8988T (cell line): ENCODE results near the gene PNISR.
"Not testable (repeated sequence)": the region's sequence is repeated elsewhere in the genome, so short reads cannot be mapped to it uniquely, and the experiment has no call there.

Experiments
- DNase-seq: peaks from one replicate; pipeline ENCODE4 v3.0.0; 2011

PNISR gene, protein sequence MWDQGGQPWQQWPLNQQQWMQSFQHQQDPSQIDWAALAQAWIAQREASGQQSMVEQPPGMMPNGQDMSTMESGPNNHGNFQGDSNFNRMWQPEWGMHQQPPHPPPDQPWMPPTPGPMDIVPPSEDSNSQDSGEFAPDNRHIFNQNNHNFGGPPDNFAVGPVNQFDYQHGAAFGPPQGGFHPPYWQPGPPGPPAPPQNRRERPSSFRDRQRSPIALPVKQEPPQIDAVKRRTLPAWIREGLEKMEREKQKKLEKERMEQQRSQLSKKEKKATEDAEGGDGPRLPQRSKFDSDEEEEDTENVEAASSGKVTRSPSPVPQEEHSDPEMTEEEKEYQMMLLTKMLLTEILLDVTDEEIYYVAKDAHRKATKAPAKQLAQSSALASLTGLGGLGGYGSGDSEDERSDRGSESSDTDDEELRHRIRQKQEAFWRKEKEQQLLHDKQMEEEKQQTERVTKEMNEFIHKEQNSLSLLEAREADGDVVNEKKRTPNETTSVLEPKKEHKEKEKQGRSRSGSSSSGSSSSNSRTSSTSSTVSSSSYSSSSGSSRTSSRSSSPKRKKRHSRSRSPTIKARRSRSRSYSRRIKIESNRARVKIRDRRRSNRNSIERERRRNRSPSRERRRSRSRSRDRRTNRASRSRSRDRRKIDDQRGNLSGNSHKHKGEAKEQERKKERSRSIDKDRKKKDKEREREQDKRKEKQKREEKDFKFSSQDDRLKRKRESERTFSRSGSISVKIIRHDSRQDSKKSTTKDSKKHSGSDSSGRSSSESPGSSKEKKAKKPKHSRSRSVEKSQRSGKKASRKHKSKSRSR

DNA sequence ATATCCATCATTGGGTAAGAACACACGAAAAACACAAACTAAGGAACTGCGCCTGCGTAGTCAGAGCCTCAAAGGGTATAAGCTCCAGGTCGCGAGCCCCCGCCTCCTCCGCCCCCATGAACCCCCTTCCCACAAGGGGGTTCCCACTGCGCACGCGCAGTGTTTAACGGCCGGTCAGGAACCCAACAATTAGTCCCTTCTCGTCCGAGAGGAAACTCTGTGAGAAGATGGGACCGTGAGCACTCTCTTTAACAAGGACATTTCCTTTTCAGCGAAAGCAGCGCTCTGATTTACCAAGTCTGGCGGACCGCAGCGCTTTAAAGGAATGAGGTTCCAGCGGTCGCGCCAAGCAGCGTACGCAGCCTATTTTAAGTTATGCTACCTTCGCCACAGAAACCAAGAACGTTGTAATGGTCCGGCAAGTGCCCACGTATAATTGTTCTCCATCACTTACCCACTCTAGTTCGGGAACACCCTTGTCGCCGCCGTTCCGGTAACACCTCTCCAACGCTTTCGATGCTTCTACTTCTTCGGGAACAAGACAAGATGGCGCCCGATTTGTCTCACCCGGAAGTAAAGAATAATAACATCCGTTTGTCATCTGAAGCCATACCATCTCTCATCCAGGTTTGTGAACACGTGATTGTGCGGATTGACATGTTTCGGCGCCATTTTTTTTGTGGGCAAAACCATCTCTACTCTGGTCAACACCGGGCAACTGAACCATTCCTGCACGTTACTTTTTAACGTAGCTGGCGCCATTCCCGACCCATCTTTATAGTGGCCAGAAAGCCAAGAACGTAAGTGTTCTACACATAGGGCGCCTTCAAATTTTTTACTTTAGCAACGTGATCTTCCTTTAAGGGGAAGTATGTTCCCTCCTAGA, at the start of gene PNISR:
Gene PNISR (minus strand): TSS at position 548 of the 886 bp plus-strand sequence. CDS start 10,649 bp downstream, outside the sequence.
- peak; percentile 35 for DNase-seq

DNA sequence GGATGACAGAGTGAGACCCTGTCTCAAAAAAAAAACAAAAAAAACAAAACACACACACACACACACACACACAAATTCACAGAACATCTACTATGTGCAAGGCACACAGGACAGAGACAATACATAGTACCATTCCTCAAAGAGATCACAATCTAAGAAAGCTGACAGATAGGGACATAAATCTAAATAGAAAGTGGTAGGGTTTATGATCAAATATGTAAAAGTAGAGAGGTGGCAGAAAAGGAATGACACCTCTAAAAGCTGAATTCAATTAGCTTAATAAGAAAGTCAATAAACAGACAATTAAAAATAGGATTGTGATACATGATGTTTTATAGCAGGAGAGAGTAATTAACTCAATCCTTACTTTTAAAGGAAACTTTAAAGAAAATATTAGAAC, 48.6 kb upstream of the PNISR start:
- no peak for DNase-seq

DNA sequence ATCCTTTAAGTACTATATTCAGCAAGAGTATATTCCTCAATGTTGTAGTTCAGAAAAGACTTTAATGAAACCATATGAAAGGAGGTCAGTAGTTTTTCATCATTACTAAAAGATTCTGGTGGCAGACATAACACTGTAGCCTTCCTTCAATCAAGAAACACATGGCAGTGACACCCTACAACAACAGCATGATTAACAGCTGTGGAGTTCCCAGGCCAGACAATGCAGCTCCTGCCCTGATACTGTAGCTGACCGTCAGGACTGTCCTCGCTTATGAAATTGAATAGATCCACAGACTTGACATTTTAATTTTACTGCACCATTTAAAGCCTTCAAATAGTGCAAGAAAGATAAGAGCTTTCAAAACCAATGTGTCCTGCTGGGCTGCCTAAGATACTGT, 46.5 kb upstream of the PNISR start:
- DNase-seq = no peak

DNA sequence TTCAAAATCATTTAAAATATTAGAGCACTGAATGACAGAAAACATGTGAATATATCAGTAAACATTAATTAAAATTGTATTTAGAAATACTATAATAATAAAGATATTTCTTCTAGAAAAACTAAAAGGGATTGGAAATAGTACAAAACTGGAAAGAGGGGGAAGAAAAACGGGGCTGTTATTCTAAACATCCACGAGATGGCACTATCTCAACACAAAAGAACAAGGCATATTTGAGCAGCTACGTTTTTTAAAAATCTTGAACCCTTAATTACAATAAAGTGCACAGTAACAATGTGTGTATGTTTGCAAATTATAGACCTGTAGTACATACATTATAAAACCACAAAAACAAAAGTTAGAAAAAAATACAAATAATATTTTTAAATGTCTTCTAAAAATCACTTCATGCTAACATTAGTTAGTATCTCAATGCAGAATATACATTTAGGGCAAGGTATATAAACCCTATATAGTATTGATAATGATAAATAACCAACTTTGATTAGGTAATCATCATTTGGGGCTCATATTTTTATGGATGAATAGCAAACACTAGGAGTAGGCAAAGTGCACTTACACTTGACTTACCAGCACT, 42.5 kb upstream of the PNISR start:
- DNase-seq = no peak

DNA sequence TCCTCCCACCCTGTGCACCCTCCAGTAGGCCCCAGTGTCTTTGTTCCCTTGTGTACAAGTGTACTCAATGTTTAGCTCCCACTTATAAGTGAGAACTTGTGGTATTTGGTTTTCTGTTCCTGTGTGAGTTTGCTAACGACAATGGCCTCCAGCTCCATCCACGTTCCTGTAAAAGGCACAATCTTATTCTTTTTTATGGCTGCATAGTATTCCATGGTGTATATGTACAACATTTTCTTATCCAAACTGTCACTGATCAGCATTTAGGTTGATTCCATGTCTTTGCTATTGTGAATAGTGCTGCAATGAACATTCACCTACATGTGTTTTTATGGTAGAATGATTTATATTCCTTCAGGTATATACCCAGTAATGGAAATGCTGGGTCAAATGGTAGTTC, 34.0 kb upstream of the PNISR start:
- not testable (repeated sequence) for DNase-seq

DNA sequence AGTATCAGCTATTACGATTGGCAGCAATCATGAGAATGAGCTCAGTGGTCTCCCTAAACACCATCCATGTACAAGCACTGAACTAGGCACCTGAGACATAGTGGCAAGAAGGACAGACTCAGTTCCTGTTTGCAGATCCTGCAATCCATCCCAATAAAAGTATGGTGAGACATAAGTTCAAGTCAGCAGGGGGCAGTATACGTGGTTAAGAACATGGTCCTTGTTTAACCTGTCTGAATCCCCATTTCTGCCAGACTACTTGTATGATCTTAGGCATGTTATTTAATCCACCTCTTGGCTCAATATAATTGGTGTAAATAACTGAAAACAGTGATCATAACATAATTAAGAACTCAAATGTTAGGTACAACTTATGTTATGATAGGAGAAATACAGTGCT, 33.2 kb upstream of the PNISR start:
- no peak for DNase-seq

DNA sequence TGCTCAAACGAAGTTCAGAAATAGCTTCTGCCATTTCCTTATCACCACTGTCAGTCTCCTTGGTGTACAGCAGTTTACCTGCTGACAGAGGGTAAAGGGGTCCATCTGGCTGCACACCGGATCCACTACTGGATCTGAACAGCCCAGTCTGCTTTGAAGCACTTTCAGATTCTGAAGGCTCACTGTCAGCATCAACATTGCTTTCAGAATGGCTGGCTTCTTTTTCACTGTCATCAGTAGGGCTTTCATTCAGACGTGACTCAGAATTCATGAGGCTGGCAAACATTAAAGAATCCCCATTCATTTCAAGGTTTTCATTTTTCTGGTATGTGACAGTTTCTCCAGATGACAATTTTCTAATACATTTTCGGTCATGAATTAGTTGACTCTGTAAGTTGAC, 21.0 kb upstream of the PNISR start:
- DNase-seq = no peak

DNA sequence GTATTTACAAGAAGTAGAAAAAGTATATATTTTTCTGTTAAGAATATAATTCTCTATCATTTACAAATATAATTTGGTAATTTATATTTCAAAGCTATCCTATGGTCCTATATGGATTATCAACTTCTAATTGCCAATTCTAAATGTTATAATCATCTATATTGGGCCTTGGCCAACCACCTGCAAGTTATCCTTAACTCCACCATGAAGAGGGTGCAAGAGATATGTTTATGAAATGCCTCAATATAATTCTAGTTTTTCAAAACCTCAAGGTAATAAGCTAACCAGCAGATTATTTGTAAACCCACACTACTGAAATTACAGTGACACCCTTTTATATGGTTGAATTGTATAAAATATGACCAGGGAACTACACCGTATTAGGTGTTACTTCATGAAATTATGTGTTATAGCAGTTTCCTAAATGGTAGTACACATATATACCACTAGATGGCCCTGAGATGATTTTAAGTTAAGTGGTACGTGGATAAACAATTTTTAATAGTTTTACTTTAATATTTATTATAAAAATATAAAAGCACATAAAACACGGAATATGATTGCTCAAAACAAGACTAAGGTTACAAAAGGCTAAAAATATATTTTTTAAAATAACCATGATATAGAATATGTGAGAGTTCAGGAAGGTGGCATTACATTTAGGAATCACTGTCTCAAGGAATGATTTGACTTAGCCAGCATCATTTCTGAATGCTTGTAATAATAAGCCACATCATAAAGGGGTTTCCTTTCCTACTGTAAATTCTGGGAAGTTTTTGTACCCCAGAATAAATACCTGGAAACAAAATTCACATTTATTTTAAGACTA, 9.8 kb upstream of the PNISR start:
- DNase-seq = no peak

DNA sequence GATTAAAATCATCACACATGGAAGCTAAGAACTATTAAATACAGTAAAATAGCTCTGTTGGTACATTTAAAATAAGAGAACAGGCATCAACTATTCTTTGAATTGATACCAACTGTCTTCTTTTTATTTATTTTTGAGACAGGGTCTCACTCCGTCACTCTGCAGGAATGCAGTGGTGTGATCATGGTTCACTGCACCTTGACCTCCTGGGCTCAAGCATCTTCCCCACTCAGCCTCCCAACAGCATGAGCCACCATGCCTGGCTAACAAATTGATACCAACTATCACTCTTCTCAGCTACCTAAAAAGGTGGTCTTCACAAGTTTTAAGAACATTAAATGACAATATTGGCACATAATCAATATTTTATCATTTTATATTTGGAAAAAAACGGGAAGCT, 7.8 kb upstream of the PNISR start:
- no peak for DNase-seq

DNA sequence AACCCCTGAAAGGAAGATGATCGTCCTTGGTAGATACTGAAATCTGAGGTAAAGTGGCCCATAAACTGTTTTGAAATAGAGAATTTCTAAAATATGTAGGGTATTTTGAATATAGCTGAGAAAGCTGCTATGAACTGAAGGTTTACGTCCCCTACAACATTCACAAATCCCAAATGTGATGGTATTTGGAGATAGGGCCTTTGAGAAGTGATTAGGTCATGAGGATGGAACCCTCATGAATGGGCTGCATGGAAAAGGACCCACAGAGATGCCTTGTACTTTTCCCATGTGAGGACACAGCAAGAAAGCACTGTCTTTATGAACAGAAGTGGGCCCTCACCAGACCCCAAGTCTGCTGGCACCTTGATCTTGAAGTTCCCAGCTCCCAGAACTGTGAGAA, 6.8 kb upstream of the PNISR start:
- DNase-seq = no peak

DNA sequence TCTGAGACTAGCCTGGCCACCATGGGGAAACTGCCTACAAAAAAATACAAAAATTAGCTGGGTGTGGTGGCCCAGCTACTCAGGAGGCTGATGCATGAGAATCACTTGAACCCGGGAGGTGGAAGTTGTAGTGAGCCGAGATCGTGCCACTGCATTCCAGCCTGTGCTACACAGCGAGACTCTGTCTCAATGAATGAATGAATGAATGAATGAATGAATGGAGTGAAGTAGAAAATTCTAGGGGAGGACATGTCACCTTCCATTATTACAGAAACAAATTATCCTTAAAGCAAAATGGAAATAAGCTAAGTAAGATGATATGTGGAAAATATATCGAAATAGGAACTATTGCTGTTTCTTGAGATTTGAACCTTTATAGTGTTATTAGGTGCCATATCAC, 2.9 kb upstream of the PNISR start:
- no peak for DNase-seq

DNA sequence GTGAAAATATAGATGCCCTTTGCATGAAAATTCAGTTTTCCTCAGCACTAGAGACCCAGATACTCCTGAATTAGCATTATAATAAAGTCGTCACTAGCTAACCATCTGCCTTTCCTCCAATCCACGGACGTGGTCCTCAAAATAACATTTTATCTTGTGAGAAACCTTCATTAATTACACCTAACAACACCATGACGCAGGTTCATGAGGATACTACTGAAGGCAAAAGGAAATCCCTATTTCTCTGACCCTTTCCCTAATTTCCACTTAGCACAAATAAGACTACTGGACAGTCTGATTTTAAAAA, 1.3 kb upstream of the PNISR start:
- no peak for DNase-seq

DNA sequence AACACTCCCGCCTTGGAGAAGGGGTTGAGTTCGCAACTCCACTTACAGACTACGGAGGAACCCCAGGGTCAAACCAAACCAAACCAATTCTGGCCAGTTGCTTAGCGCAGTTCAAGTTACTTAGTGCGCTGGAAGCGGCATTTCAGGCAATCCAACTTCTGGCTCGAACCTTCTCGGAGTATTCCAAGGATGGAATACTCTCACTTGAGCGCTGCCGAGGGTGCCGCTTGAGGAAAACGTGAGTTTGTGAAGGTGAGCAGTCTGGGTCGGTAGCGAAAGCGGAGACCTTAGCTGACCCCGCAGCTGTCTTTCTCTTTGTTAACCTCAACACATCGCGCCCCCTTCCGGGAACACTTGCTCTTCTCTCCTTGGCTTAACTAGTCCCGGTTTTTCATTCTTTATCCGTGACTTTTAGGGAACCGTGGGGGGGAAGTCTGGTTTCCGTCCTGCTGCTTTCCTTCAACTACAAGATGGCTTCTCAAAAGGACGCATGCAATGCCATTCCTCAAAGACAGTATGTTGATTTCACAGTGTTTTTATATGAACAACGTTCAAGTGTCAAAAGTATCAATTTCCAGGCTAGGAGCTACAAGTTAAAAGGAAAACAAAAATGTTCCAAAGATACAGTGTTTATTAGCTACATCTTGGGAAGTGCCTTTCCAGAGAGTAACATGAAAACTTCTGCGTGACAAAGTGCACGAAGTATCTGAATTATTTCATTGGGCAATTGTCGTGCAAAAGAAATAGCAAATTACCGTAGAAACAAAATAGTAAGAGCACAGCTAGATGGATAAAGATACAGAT, 741 bp upstream of the PNISR start:
- DNase-seq = no peak

DNA sequence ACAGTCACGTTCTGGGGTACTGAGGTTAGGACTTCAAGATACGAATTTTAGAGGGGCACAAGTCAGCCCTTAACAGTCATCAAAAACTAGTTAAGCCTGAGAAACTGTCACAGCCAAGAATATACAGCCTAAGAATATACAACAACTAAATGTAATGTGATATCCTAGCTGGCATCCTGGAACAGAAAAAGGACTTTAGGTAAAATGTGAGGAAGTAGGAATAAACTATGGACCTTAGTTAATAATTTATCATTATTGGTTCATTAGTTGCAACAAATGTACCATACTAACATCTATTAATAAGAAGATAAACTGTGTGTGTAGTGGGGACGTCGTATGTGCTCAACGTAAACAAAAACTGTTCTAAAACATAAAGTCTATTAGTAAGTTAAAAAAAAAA, 1.1 kb downstream of the PNISR start:
- no peak for DNase-seq

DNA sequence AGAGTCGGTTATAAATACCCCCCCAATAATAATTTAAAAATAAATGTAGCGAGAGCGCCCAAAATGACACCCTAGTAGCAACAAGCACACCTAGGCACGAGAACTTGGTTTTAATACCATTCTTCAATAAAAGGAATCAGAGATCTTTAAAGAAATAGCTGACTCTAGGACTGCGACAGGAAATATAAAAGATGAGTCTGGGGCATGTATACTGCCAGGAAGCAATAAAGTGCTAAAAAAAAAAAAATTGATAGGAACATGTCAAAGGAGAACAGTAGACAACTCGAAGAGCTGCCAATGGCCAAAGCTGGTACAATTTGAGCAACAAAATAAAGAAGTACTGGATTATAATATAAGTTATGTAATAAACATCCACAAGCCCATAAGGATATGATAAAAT, 2.2 kb downstream of the PNISR start:
- DNase-seq = no peak

DNA sequence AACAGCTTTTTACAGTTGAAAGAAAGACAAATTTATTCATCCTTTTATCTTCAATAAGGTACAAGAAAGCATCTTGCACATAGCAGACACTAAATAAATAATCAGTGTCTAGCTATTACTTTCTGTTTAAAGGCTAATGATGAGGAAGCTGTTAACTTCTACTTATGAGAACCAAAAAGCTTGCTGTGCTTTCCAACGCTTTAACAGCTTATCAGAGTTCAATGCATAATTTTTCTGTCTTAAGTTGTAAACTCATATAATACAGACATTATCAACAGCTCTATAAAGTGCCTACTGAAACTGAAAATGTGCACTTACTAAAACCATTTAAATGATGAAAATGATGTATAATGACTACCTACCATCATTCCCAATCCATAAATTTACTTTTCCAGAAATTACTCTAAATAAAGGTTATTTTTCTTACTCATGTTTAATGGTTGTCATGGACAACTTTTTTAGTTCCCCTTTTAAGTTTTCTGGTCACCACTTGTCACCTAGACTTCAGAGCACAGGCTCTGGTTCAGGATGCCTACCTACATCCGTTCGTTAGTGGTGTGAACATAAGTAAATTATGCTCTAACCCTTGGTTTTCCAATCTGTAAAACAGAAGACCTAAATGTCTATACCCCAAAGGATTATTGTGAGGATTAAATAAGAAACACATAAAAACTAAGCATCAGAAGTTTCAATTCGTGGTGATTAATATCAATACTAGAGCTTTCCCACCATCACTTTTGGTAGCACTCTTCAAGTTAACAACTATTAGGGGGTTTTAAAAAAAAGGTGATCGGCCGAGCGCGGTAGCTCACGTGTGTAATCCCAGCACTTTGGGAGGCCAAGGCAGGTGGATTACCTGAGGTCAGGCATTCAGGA, 8.0 kb downstream of the PNISR start:
- no peak for DNase-seq

DNA sequence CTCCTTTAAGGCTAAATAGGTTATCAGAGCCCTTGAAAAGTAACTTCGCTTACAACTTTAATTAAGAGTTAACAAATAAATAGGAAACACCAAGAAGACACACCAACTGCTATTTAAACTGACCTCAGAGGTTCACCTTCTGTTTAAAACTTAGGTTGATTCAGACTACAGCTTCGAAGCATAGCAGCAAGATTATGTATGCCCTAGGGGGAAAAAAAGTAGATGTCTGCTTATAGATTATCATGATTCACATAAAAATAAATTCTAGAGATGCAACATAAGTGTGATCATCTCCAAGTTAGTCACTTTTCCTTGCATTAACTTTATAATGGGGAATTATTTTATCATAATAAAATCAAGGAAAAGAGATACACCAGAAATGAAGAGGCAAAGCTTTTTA, 8.9 kb downstream of the PNISR start:
- DNase-seq = no peak

DNA sequence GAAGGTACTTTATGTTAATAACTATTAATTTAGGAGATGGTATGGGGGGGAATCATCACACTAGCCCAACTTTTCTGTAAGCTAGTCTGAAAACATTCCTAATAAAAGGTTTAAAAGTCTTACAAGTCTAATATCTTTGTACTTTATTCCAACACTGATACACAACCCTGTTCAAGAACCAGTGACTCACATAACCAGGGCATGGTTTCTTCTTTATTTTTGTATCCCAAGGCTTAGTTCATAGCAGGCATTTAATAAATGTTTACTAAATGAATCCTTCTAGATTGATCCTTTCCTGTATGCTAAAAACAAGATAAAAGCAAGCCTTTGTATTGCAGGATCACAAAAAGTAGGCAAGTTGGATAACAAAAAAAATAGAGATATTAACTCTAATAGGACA, 9.7 kb downstream of the PNISR start:
- no peak for DNase-seq

DNA sequence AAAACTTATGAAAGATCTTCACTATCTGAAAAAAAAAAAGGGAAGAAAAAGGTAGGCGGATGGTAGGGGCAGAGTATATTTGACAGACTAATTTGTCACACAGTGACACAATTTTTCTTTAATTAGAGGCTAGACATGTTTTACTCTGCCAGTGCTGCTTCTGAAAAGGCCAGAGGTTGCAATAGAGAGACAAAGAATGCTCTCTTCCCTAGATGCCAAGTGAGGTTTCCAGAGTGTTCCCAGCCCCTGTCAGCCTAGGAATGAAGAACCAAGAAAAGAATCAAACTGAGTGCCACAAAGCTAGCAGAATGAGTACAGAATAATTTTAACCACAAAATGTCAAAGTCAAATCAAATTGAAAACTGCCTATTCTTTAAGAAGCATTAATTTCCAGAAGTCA, 13.0 kb downstream of the PNISR start:
- no peak for DNase-seq

DNA sequence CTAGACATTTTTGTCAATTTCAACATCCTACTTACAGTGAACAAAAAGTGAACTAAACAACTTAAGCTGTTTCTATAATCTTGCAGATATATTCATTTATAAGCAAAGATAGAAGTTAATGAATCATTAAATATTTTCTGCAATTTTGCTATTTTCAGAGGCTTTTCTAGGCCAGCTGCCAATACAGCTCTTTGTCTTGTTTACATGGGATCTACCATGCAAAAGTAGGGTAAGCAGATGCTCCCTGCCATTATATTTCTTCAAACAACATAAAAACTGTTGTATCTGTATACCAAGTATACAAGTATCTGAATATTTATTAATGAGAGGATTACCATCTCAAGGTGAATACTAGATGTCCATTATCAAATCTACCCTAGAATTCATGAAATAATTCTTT, 15.4 kb downstream of the PNISR start:
- DNase-seq = no peak
